ENCODE measurements around the gene TMA7. TPM values are rescaled to one million over a fixed set of nuclear protein-coding genes. Genes with fewer than 3 reads are reported as not detected.

TMA7 gene
- total RNA-seq, 1 donor from 2014 or later = 510 TPM

GRCh38 chr3:48463703-48464102 is 23.6 kb downstream of the TMA7 start:
- H3K4me1 ChIP-seq = peaks cover 13% of the 10 kb centered on the region
- peaks cover 25% of the 10 kb centered on the region for H3F3A ChIP-seq (ENCODE audit: low read depth)
- TF ChIP-seq EZH2 (IDR thresholded peaks at IDR 0.05) (no peak), EZH2phosphoT487 (IDR thresholded peaks at IDR 0.05) (no peak)
- TF ChIP-seq, protein P1, sequence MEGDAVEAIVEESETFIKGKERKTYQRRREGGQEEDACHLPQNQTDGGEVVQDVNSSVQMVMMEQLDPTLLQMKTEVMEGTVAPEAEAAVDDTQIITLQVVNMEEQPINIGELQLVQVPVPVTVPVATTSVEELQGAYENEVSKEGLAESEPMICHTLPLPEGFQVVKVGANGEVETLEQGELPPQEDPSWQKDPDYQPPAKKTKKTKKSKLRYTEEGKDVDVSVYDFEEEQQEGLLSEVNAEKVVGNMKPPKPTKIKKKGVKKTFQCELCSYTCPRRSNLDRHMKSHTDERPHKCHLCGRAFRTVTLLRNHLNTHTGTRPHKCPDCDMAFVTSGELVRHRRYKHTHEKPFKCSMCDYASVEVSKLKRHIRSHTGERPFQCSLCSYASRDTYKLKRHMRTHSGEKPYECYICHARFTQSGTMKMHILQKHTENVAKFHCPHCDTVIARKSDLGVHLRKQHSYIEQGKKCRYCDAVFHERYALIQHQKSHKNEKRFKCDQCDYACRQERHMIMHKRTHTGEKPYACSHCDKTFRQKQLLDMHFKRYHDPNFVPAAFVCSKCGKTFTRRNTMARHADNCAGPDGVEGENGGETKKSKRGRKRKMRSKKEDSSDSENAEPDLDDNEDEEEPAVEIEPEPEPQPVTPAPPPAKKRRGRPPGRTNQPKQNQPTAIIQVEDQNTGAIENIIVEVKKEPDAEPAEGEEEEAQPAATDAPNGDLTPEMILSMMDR (IDR thresholded peaks at IDR 0.05) = no peak
- no peaks in the 10 kb centered on the region for H3K9me3 ChIP-seq (ENCODE audit: low read depth)
- no peak overlapping the region for H3K4me2 ChIP-seq
- no peak overlapping the region for H3K9ac ChIP-seq
- Mint-ChIP-seq H3K4me3 (no peak overlapping the region), H3K9me3 (no peaks in the 10 kb centered on the region), H3K27ac (no peak overlapping the region), H3K36me3 (peaks cover 8% of the 10 kb centered on the region), H3K4me1 (peaks cover 26% of the 10 kb centered on the region), H3K27me3 (ENCODE audit: insufficient read depth, low read depth) (peaks cover 7% of the 10 kb centered on the region)
- no peaks in the 10 kb centered on the region for H3K27me3 ChIP-seq
- no peak overlapping the region for H3K4me3 ChIP-seq
- no peaks in the 10 kb centered on the region for H4K20me1 ChIP-seq (ENCODE audit: low read depth)
- H2AFZ ChIP-seq (replicated peaks) = no peak overlapping the region
- H3K79me2 ChIP-seq (ENCODE audit: low read depth) = no peaks in the 10 kb centered on the region
- DNase-seq (ENCODE audit: low spot score) = no peak
- no peaks in the 10 kb centered on the region for H3K36me3 ChIP-seq
- H3K27ac ChIP-seq = no peak overlapping the region

DNA sequence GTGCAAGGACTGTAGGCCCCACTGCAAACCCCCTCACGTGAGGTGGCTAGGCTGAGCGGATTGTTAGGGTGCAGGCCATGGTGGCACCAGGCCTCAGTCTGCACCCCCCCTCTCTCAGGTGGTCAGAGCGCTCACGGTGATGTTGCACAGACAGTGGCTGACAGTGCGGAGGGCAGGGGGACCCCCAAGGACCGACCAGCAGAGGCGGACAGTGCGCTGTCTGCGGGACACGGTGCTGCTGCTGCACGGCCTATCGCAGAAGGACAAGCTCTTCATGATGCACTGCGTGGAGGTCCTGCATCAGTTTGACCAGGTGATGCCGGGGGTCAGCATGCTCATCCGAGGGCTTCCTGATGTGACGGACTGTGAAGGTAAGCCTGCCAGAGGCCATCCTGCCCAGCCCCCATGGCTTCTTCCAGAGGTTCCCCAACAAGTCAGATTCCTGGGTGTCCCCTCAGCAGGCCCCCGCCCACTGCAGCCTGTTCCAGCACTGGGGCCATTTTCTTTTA is 24.7 kb downstream of the TMA7 start:
- Mint-ChIP-seq H3K9me3 (no peaks in the 10 kb centered on the region), H3K27me3 (ENCODE audit: insufficient read depth, low read depth) (peaks cover 7% of the 10 kb centered on the region), H3K4me3 (no peak overlapping the region), H3K4me1 (peaks cover 32% of the 10 kb centered on the region), H3K36me3 (peaks cover 14% of the 10 kb centered on the region), H3K27ac (peak overlapping the region; percentile 96)
- Histone ChIP-seq H3K79me2 (ENCODE audit: low read depth) (no peaks in the 10 kb centered on the region), H3K4me3 (no peak overlapping the region), H2AFZ (replicated peaks) (no peak overlapping the region), H3K27me3 (no peaks in the 10 kb centered on the region), H3K36me3 (no peaks in the 10 kb centered on the region), H3K4me1 (peaks cover 13% of the 10 kb centered on the region), H3K9me3 (ENCODE audit: low read depth) (no peaks in the 10 kb centered on the region), H4K20me1 (ENCODE audit: low read depth) (no peaks in the 10 kb centered on the region), H3F3A (ENCODE audit: low read depth) (peaks cover 25% of the 10 kb centered on the region), H3K4me2 (no peak overlapping the region), H3K27ac (peak overlapping the region; percentile 57), H3K9ac (no peak overlapping the region)
- TF ChIP-seq EZH2 (IDR thresholded peaks at IDR 0.05) (no peak), EZH2phosphoT487 (IDR thresholded peaks at IDR 0.05) (no peak)
- TF ChIP-seq, protein P1 (IDR thresholded peaks at IDR 0.05) = no peak
- no peak for DNase-seq (ENCODE audit: low spot score)

- Histone ChIP-seq H3K79me2 (ENCODE audit: low read depth) (peaks cover 3% of the 10 kb centered on the region), H3K27ac (peak overlapping the region; percentile 57), H3K27me3 (no peaks in the 10 kb centered on the region), H3K36me3 (no peaks in the 10 kb centered on the region), H2AFZ (replicated peaks) (no peak overlapping the region), H3K4me3 (no peak overlapping the region), H4K20me1 (ENCODE audit: low read depth) (no peaks in the 10 kb centered on the region), H3K4me2 (no peak overlapping the region), H3K9me3 (ENCODE audit: low read depth) (no peaks in the 10 kb centered on the region), H3F3A (ENCODE audit: low read depth) (peaks cover 25% of the 10 kb centered on the region), H3K4me1 (peaks cover 13% of the 10 kb centered on the region), H3K9ac (no peak overlapping the region)
- Mint-ChIP-seq H3K27me3 (ENCODE audit: insufficient read depth, low read depth) (peaks cover 7% of the 10 kb centered on the region), H3K27ac (peak overlapping the region; percentile 96), H3K4me1 (peaks cover 35% of the 10 kb centered on the region), H3K9me3 (no peaks in the 10 kb centered on the region), H3K36me3 (peaks cover 16% of the 10 kb centered on the region), H3K4me3 (peak overlapping the region; percentile 72)
- TF ChIP-seq EZH2 (IDR thresholded peaks at IDR 0.05) (no peak), EZH2phosphoT487 (IDR thresholded peaks at IDR 0.05) (no peak)
- TF ChIP-seq, protein P1 (IDR thresholded peaks at IDR 0.05) = no peak
- DNase-seq (ENCODE audit: low spot score) = no peak
These were observed 25.1 kb downstream of the TMA7 start for GRCh38 chr3:48465237-48465530.

Data from neural progenitor cell (in vitro differentiated cells).